Astrocyte (in vitro differentiated cells and primary cell): Measurements from ENCODE around the gene OR1I1. TPM values are rescaled to one million over a fixed set of nuclear protein-coding genes. Genes with fewer than 3 reads are reported as not detected.
"Not testable (repeated sequence)": the region's sequence is repeated elsewhere in the genome, so short reads cannot be mapped to it uniquely, and the experiment has no call there.

Source experiments
- DNase-seq: peaks from one replicate; pipeline ENCODE4 v3.0.0-alpha.2; 2010; ENCODE audit warnings: low read depth
- FAIRE-seq: peaks from 2 replicates; lab custom pipeline; 2011; peaks lifted over from hg19 to GRCh38; lab: Jason Lieb, UNC
- H2AFZ ChIP-seq: 2 replicates; pipeline ENCODE4 v1.6.0; 2012; ENCODE audit warnings: low read depth, low read length, inconsistent platforms
- H3K27ac ChIP-seq: 2 replicates; pipeline ENCODE4 v1.5.1; 2011; ENCODE audit warnings: low read depth, low read length, inconsistent platforms
- H3K27me3 ChIP-seq: 2 replicates; pipeline ENCODE4 v1.6.0; 2011; ENCODE audit warnings: low read length, inconsistent platforms; ENCODE audit not compliant: insufficient read depth
- H3K36me3 ChIP-seq: 2 replicates; pipeline ENCODE4 v1.5.1; 2011; ENCODE audit warnings: low read length, inconsistent platforms; ENCODE audit not compliant: insufficient read depth
- H3K4me1 ChIP-seq: 2 replicates; pipeline ENCODE4 v1.5.1; 2011; ENCODE audit warnings: low read length, inconsistent platforms; ENCODE audit not compliant: insufficient read depth
- H3K4me2 ChIP-seq: 2 replicates; pipeline ENCODE4 v1.6.0; 2012; ENCODE audit warnings: low read length, inconsistent platforms
- H3K4me3 ChIP-seq: 2 replicates; pipeline ENCODE4 v1.5.1; 2011; ENCODE audit warnings: low read depth, mild to moderate bottlenecking, low read length, inconsistent platforms; ENCODE audit not compliant: insufficient read depth
- H3K79me2 ChIP-seq: 2 replicates; pipeline ENCODE4 v1.6.0; 2012; ENCODE audit warnings: mild to moderate bottlenecking, low read length, inconsistent platforms; ENCODE audit not compliant: insufficient read depth
- H3K9ac ChIP-seq: 2 replicates; pipeline ENCODE4 v1.6.0; 2012; ENCODE audit warnings: mild to moderate bottlenecking, low read length, inconsistent platforms
- H3K9me3 ChIP-seq: 2 replicates; pipeline ENCODE4 v1.5.1; 2012; ENCODE audit warnings: low read depth, mild to moderate bottlenecking, low read length, inconsistent platforms; ENCODE audit not compliant: insufficient read depth
- H4K20me1 ChIP-seq: 2 replicates; pipeline ENCODE4 v1.6.0; 2012; ENCODE audit warnings: low read length, inconsistent platforms; ENCODE audit not compliant: insufficient read depth
- H3K27ac Mint-ChIP-seq: one replicate; pipeline ENCODE4 v1.8.0; 2021; ENCODE audit warnings: mild to moderate bottlenecking, mixed read lengths; ENCODE audit not compliant: unreplicated experiment
- H3K27me3 Mint-ChIP-seq: one replicate; pipeline ENCODE4 v1.8.0; 2021; ENCODE audit warnings: low read depth, mixed read lengths; ENCODE audit not compliant: unreplicated experiment
- H3K36me3 Mint-ChIP-seq: one replicate; pipeline ENCODE4 v1.8.0; 2021; ENCODE audit warnings: low read depth, mixed read lengths; ENCODE audit not compliant: unreplicated experiment
- H3K4me1 Mint-ChIP-seq: one replicate; pipeline ENCODE4 v1.8.0; 2021; ENCODE audit warnings: low read depth, mixed read lengths; ENCODE audit not compliant: unreplicated experiment
- H3K4me3 Mint-ChIP-seq: one replicate; pipeline ENCODE4 v1.8.0; 2021; ENCODE audit warnings: mild to moderate bottlenecking, moderate library complexity, mixed read lengths; ENCODE audit not compliant: unreplicated experiment
- H3K9me3 Mint-ChIP-seq: one replicate; pipeline ENCODE4 v1.8.0; 2021; ENCODE audit warnings: mild to moderate bottlenecking, mixed read lengths; ENCODE audit not compliant: unreplicated experiment
- CTCF ChIP-seq: IDR thresholded peaks from 2 replicates; pipeline ENCODE4 v1.5.1; 2011; ENCODE audit warnings: low read depth, mild to moderate bottlenecking, inconsistent platforms, low read length, moderate library complexity; ENCODE audit not compliant: insufficient read depth
- EZH2 ChIP-seq: IDR thresholded peaks from 2 replicates; pipeline ENCODE4 v1.6.1; 2012; ENCODE audit warnings: mild to moderate bottlenecking, low read length, inconsistent platforms; ENCODE audit not compliant: insufficient read depth
- total RNA-seq: library from RNA; stranded (reverse); gene quantifications from 2 replicates; pipeline ENCODE4 v1.2.1, GENCODE V29; 2021

Gene OR1I1
- total RNA-seq, 1 donor from 2014 or later: not detected

DNA sequence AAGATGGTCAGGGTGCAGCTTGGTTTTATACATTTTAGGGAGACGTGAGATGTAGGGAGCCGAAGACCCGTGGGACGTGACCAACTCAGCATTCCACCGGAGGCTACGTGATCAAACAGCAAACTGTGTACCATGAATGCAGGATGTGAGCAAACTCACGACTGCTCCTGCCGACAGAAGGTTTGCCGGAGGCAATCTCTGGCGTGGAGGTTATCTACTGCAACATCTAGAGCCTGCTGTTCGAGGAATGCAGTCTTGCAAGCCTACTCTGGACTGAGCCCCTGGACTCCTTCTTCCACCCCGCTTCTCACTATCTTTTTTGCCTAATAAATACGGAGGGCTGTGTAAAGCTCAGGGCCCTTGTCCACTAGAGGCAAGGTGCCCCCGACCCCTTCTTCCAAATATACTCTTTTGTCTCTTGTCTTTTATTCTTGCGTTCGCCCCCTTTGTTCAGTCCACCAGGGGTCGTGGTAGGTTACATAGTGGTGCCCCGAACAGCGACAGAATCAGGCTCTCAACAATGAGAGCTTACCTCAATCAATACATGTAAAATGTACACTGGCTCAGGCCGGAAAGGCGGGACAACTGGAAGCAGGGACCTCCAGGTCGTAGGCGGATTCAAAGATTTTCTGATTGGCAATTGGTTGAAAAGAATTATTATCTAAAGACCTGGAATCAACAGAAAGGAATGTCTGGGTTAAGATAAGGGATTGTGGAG is 8.9 kb upstream of the OR1I1 start:
- Histone ChIP-seq H3K27me3 (no peaks in the 10 kb centered on the region), H3K9ac (no peak overlapping the region), H4K20me1 (no peaks in the 10 kb centered on the region), H3K4me1 (no peaks in the 10 kb centered on the region), H3K36me3 (no peaks in the 10 kb centered on the region), H3K79me2 (no peaks in the 10 kb centered on the region), H3K4me3 (no peak overlapping the region), H2AFZ (no peak overlapping the region), H3K4me2 (no peak overlapping the region), H3K27ac (no peak overlapping the region), H3K9me3 (no peaks in the 10 kb centered on the region)
- Mint-ChIP-seq H3K9me3 (peaks cover 4% of the 10 kb centered on the region), H3K27me3 (peaks cover 5% of the 10 kb centered on the region), H3K36me3 (no peaks in the 10 kb centered on the region), H3K4me3 (no peak overlapping the region), H3K4me1 (no peaks in the 10 kb centered on the region), H3K27ac (peak overlapping the region; percentile 81)
- FAIRE-seq (no peak), DNase-seq (no peak)
- TF ChIP-seq CTCF: no peak
- TF ChIP-seq EZH2: no peak

- peaks cover 4% of the 10 kb centered on the region for H3K9me3 Mint-ChIP-seq
- TF ChIP-seq EZH2: no peak
- TF ChIP-seq CTCF: no peak
- no peak overlapping the region for H3K4me3 Mint-ChIP-seq
- DNase-seq: no peak
- Histone ChIP-seq H4K20me1 (no peaks in the 10 kb centered on the region), H3K4me2 (no peak overlapping the region), H3K4me3 (no peak overlapping the region), H3K4me1 (no peaks in the 10 kb centered on the region), H3K27ac (no peak overlapping the region), H3K9ac (no peak overlapping the region), H3K79me2 (no peaks in the 10 kb centered on the region), H3K27me3 (no peaks in the 10 kb centered on the region), H2AFZ (no peak overlapping the region), H3K9me3 (no peaks in the 10 kb centered on the region), H3K36me3 (no peaks in the 10 kb centered on the region)
- H3K27ac Mint-ChIP-seq: no peak overlapping the region
- H3K27me3 Mint-ChIP-seq: peaks cover 14% of the 10 kb centered on the region
- no peaks in the 10 kb centered on the region for H3K36me3 Mint-ChIP-seq
- H3K4me1 Mint-ChIP-seq: no peaks in the 10 kb centered on the region
- no peak for FAIRE-seq
Measured at GRCh38 chr19:15074371-15074770, 7.6 kb upstream of the OR1I1 start.

DNA sequence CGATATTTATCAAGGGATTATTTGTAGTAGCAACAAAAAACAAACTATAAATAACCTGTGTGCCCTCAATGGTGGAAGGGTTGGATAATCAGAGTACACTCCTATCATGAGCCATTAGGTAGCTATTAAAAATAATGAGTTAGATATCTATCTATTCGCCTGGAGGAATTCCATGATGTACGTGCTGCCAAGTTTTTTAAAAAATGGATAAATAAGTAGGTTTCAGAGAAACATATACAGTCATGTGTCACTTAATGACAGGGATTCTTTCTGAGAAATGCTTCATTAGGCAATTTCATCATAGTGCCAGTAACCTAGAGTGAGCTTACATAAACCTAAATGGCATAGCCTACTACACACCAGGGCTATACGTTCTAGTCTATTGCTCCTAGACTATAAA is 6.2 kb upstream of the OR1I1 start:
- Histone ChIP-seq H4K20me1 (no peaks in the 10 kb centered on the region), H3K4me1 (no peaks in the 10 kb centered on the region), H3K27me3 (no peaks in the 10 kb centered on the region), H3K9me3 (no peaks in the 10 kb centered on the region), H3K36me3 (no peaks in the 10 kb centered on the region), H3K9ac (no peak overlapping the region), H3K4me3 (no peak overlapping the region), H3K79me2 (no peaks in the 10 kb centered on the region), H3K27ac (no peak overlapping the region), H2AFZ (no peak overlapping the region), H3K4me2 (no peak overlapping the region)
- Mint-ChIP-seq H3K27ac (no peak overlapping the region), H3K27me3 (peaks cover 14% of the 10 kb centered on the region), H3K4me3 (no peak overlapping the region), H3K36me3 (no peaks in the 10 kb centered on the region), H3K9me3 (no peaks in the 10 kb centered on the region), H3K4me1 (no peaks in the 10 kb centered on the region)
- FAIRE-seq (no peak), DNase-seq (no peak)
- TF ChIP-seq EZH2: no peak
- TF ChIP-seq CTCF: no peak

DNA sequence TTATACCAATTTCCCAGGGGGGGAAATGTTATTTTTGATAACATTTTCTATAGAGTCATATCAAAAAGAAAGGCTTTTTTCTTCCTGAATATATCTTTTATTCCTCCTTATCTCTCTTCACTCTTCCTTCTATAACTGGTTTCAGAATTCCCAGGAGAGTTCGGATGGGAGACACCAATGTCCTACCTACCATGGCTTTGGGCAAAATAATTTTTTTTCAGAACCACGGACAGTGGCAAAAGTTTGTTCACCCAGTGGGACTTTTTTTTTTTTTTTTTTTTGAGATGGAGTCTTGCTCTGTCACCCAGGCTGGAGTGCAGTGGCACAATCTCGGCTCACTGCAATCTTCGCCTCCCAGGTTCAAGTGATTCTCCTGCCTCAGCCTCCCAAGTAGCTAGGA is 2.0 kb upstream of the OR1I1 start:
- not testable (repeated sequence) for H2AFZ ChIP-seq, H3K4me1 ChIP-seq, H3K36me3 Mint-ChIP-seq, FAIRE-seq, H3K36me3 ChIP-seq, H3K9me3 Mint-ChIP-seq, H3K79me2 ChIP-seq, DNase-seq, H3K4me3 ChIP-seq, H3K4me2 ChIP-seq, H3K9me3 ChIP-seq, H3K4me3 Mint-ChIP-seq, H4K20me1 ChIP-seq, H3K9ac ChIP-seq, H3K4me1 Mint-ChIP-seq, H3K27me3 ChIP-seq, H3K27ac ChIP-seq, H3K27ac Mint-ChIP-seq
- H3K27me3 Mint-ChIP-seq: peaks cover 25% of the 10 kb centered on the region
